ENCODE measurements around the gene HOXD13. TPM values are rescaled to one million over a fixed set of nuclear protein-coding genes. Genes with fewer than 3 reads are reported as not detected.

HOXD13 gene
- total and polyA plus RNA-seq, 2 of the 8 experiments (the other 6 are each of a cell fraction or from before 2014, with no cell fraction given) = not detected

DNA sequence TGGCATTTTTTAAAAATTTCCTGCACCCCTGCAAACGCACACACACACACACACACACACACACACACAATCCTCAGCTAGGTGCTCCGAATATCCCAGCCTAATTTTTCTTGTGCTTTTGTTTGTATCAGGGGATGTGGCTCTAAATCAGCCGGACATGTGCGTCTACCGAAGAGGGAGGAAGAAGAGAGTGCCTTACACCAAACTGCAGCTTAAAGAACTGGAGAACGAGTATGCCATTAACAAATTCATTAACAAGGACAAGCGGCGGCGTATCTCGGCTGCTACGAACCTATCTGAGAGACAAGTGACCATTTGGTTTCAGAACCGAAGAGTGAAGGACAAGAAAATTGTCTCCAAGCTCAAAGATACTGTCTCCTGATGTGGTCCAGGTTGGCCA is 1.8 kb downstream of the HOXD13 start:
- H3K18ac ChIP-seq (ENCODE audit: extremely low read depth, low read length) = no peak overlapping the region
- H3K9me3 ChIP-seq (ENCODE audit: insufficient read depth in 2 of 2, low read depth in 1 of 2, low read length in 1 of 2) = no peaks in the 10 kb centered on the region; a peak in 1 of 4 replicates
- no peak overlapping the region for H3K4me3 ChIP-seq (ENCODE audit: extremely low read depth in 1 of 4, insufficient read depth in 2 of 4, low read depth in 3 of 4, low read length in 4 of 4)
- no peak overlapping the region for H2BK120ac ChIP-seq (replicated peaks; ENCODE audit: low read depth, low read length)
- no peak overlapping the region for H3K9ac ChIP-seq (replicated peaks in 1 of 4; ENCODE audit: extremely low read depth in 1 of 4, low read depth in 3 of 4, low read length in 3 of 4)
- H3K27me3 ChIP-seq (replicated peaks in 1 of 4; ENCODE audit: control insufficient read depth in 3 of 4, extremely low read depth in 1 of 4, insufficient read depth in 3 of 4, low read length in 3 of 4) = peaks cover 79 to 98% (median 91%) of the 10 kb centered on the region in 4 experiments
- H4K20me1 ChIP-seq (replicated peaks in 1 of 2; ENCODE audit: control insufficient read depth in 1 of 2, insufficient read depth in 2 of 2, low read length in 2 of 2) = peaks cover 22 to 37% of the 10 kb centered on the region in 2 experiments
- peaks cover 0 to 5% (median 0%) of the 10 kb centered on the region in 4 experiments; a peak in 1 of 8 replicates for H3K36me3 ChIP-seq (ENCODE audit: control insufficient read depth in 2 of 4, insufficient read depth in 4 of 4, low read length in 3 of 4)
- H3K4ac ChIP-seq (replicated peaks; ENCODE audit: insufficient read length, low read depth, low read length) = no peak overlapping the region
- no peak overlapping the region for H4K91ac ChIP-seq (replicated peaks; ENCODE audit: insufficient read length, low read length)
- CTCF ChIA-PET (ENCODE audit: partially characterized antibody) = interaction anchor here (0.5 to 6.5 kb wide), 9 partner anchors 10 to 843 kb away, joined by 3 to 130 read pairs (median 5); partner anchors contain the start of genes EVX2 and HOXD9
- peak overlapping the region; percentile 40; the same call in 1 of the 2 replicates for H2BK15ac ChIP-seq (ENCODE audit: low read length)
- no peaks in the 10 kb centered on the region for H3K79me1 ChIP-seq (ENCODE audit: low read depth, low read length)
- H2AK5ac ChIP-seq (ENCODE audit: low read depth, low read length) = 0 out of 2 replicates have a peak overlapping the region, but pooled peaks have one; percentile 26
- TF ChIP-seq RNF2 (IDR thresholded peaks at IDR 0.05; ENCODE audit: borderline replicate concordance, low read depth, low read length, missing control alignments, poor library complexity, severe bottlenecking) (peak; percentile 93), CBX8 (IDR thresholded peaks at IDR 0.05; ENCODE audit: borderline replicate concordance, low read depth, low read length) (peak; percentile 69; the same call in 1 of the 2 replicates), RFX5 (IDR thresholded peaks at IDR 0.05; ENCODE audit: borderline replicate concordance, low read depth, low read length) (no peak), KDM1A (IDR thresholded peaks at IDR 0.05; ENCODE audit: borderline replicate concordance, low read length) (no peak)
- no peak overlapping the region for H2AFZ ChIP-seq (ENCODE audit: low read length)
- DNase-seq (ENCODE audit: low read depth in 1 of 2, low spot score in 2 of 2) (peak in 1 of 2 experiments; percentile 44), FAIRE-seq (no peak)
- H3K27ac ChIP-seq (ENCODE audit: low read depth, low read length) = no peak overlapping the region
- H2BK12ac ChIP-seq (ENCODE audit: low read depth, low read length) = peak overlapping the region; percentile 55; the same call in 1 of the 2 replicates
- H3K79me2 ChIP-seq (ENCODE audit: control insufficient read depth in 1 of 2, insufficient read depth in 2 of 2, low read length in 2 of 2) = no peaks in the 10 kb centered on the region
- no peak overlapping the region for H2BK5ac ChIP-seq (ENCODE audit: low read depth, low read length)
- H3K23ac ChIP-seq (ENCODE audit: insufficient read length) = no peak overlapping the region
- peaks cover 6% of the 10 kb centered on the region for H3K23me2 ChIP-seq (ENCODE audit: low read depth, low read length)
- no peak overlapping the region for H3K56ac ChIP-seq (replicated peaks; ENCODE audit: insufficient read length, low read depth, low read length)
- no peak overlapping the region for H3K14ac ChIP-seq (ENCODE audit: insufficient read length)
- no peak overlapping the region for H2BK20ac ChIP-seq (ENCODE audit: low read length)
- POLR2A ChIA-PET (ENCODE audit: partially characterized antibody) = interaction anchor here (0.7 to 2.1 kb wide), 4 partner anchors 10 to 456 kb away, joined by 3 to 7 read pairs (median 5); no protein-coding TSS in a partner anchor
- no peak overlapping the region; a peak in 1 of 4 replicates for H3K4me2 ChIP-seq (ENCODE audit: insufficient read depth in 1 of 2, low read depth in 2 of 2, low read length in 2 of 2)
- no peak overlapping the region for H4K5ac ChIP-seq (ENCODE audit: insufficient read length, low read depth, low read length)
- H3K4me1 ChIP-seq (replicated peaks in 1 of 4; ENCODE audit: control insufficient read depth in 3 of 4, insufficient read depth in 4 of 4, low read length in 3 of 4) = peaks cover 0 to 25% (median 15%) of the 10 kb centered on the region in 4 experiments; a peak in 6 of 7 replicates
- WGBS, 2 experiments (ENCODE audit: extremely low coverage in 1 of 2, insufficient coverage in 1 of 2, insufficient read length in 1 of 2, insufficient replicate concordance in 2 of 2, low coverage in 1 of 2, low lambda C conversion rate in 2 of 2, missing lambda C conversion rate in 1 of 2) = 8% methylated on average over 12 of the region's 12 CpGs; no CpG with 5 or more reads in 1 of the 2 experiments
- no peak overlapping the region for H4K8ac ChIP-seq (ENCODE audit: extremely low read depth, insufficient read depth, low read length)

All from H1 (cell line).